Fibroblast of peridontal ligament (primary cell): ENCODE results near the gene AMMECR1.
A peak's percentile ranks its signal among the peaks of the same experiment; 100 is the strongest.
"Not testable (repeated sequence)": the region's sequence is repeated elsewhere in the genome, so short reads cannot be mapped to it uniquely, and the experiment has no call there.

Experiments
- DNase-seq: peaks from one replicate; pipeline ENCODE4 v3.0.0-alpha.2; 2010; ENCODE audit errors: extremely low read depth

Gene AMMECR1

GRCh38 chrX:110171442-110171841, 146.4 kb downstream of the AMMECR1 start:
- no peak for DNase-seq

DNA sequence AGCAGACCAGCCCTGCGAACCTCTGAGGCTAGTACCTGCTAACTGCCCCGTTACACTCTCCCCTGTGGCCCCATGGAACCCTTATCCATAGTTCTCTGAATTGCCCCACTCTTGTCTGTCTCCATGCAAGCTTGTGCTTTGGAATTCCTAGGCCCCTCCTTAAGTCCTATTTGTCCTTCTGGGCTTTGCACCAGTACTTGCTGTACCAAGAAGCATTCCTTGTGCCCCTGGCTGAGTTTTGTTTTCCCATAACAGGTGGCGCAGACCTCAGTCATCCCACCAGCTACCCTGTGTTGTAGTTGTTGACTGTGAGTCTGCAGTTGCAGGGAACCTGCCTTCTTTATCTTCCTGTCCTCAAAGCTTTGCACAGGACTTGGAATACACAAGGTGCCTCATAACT, 147.9 kb downstream of the AMMECR1 start:
- DNase-seq, result no peak

GRCh38 chrX:110168585-110168984, 149.3 kb downstream of the AMMECR1 start:
- DNase-seq, result peak; percentile 44

- DNase-seq, result no peak
Observed at GRCh38 chrX:110167952-110168451, 149.9 kb downstream of the AMMECR1 start.

GRCh38 chrX:110163488-110163887, 154.4 kb downstream of the AMMECR1 start:
- no peak for DNase-seq

- DNase-seq, result no peak
Observed at GRCh38 chrX:110162867-110163266, 155.0 kb downstream of the AMMECR1 start.

DNA sequence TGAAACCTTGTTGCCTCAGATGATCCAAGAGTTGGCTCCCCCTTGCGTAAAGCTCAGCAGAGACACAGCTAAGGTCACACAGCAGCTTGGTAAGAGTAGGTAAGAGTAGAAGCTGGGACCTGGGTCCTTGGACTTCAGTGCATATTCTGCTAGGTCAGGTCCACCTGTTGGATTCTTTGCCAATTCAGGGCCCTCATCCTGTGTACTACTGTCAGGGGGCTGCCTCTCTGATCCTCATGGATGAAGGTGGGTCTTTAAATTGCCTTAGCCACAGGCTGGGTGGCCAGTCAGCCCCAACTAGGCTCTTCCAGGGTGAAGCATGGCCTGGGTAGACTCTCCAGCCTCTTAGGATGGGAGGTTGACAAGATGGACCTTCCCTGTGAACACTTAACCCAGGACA, 155.8 kb downstream of the AMMECR1 start:
- DNase-seq, result no peak

DNA sequence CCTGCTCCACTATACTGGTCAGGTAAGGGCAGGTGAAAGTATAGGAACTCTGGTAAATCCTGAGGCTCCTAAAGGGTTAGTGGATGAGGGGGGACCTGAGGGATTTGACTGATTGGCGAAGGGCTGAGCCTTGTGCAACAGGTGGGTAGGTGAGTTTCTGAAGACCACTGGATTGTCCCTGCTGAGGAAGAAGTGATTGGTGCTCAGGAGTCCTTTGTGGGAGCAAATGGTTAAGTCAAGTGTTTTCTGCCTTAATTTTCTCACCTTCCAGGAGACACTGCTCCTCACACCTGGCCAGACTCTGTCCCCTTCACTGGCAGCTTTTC, 156.6 kb downstream of the AMMECR1 start:
- no peak for DNase-seq

- DNase-seq, result no peak
Observed at GRCh38 chrX:110159865-110160264, 158.0 kb downstream of the AMMECR1 start.

DNA sequence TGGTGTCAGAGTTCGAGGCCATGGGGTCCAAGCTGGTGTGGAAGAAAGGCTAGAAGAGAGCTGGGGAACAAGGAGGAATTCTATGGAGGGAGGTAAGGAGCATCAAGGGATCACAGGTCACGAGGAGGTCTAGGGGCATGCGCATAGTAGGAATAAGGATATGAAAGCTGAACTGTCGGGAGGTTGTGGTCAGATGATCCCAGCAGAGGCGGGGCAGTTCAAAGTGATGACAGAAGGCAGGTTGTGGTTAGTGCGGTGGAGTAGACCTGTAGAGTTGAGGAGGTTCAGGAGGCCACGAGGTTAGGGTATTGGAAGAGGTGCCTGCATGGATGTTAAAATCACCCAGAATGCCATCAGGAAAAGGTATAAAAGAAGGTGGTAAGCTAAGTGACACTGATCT, 158.7 kb downstream of the AMMECR1 start:
- no peak for DNase-seq

DNA sequence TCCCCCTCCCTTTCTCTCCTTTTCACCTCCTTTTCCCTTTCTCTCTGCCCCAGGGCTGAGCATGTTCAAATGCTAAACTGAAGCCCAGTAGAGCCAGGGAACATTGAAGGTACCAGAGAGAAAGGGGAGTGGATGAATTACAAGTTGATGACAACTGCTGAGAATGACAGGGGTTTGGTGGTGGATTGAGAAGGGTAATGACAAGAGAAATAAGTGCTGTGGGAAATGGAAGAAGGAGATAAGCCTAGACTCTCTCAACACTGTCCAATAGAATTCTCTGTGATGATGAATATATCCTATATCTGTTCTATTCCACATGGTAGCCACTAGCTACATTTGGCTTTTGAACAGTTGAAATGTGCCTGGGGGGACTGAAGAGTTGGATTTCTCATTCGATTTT, 160.4 kb downstream of the AMMECR1 start:
- DNase-seq, result no peak

GRCh38 chrX:110156167-110156754, 161.6 kb downstream of the AMMECR1 start:
- peak; percentile 29 for DNase-seq

GRCh38 chrX:110155759-110156158, 162.1 kb downstream of the AMMECR1 start:
- DNase-seq, result no peak

DNA sequence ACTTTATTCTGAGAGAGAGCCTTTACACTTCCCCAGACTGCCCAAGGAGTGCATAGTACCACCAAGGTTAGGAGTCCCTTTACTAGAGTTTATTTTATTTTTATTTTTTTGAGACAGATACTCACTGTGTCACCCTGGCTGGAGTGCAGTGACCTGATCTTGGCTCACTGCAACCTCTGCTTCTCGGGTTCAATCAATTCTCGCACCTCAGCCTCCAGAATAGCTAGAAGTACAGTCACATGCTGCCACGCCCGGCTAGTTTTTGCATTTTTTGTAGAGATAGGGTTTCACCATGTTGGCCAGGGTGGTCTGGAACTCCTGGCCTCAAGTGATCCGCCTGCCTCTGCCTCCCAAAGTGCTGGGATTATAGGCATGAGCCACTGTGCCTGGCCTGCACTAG, 163.6 kb downstream of the AMMECR1 start:
- DNase-seq, result not testable (repeated sequence)

- no peak for DNase-seq
Observed at GRCh38 chrX:110153896-110154295, 164.0 kb downstream of the AMMECR1 start.

DNA sequence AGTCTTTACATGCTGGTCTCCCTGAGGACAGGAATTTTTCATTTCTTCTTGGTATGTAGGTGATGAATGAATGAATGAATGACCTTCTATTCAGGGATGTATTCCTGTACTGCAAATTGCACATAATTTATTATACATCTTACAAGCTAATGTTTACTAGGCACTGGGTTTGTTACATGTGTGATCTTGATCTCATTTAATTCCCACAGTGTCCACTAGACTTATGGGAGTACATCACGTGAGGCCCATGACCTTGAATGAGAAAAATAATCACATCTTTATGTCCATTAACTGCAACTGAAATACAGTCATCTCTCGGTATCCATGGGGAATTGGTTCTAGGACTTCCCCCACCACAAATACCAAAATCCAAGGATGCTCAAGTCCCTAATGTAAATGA, 164.6 kb downstream of the AMMECR1 start:
- no peak for DNase-seq

DNA sequence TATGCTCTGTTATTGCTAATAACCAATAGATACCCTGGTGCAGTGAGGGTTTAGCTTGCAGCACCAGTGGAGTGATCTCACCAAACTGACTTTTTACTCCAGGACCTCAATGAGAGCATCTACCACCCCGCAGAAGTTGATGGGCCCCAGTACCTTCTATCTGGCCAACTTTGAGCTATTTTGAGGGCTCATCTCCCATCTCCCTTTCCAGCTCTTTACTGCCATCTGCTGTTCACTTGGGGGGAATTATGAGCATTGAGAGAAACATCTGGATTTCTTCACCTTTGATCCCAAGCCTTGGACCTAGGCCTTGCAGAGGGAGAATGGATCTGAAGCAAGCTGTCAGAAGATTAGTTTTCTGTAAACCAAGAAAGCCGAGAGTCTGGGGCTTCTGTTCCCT, 171.4 kb downstream of the AMMECR1 start:
- peak; percentile 68 for DNase-seq

DNA sequence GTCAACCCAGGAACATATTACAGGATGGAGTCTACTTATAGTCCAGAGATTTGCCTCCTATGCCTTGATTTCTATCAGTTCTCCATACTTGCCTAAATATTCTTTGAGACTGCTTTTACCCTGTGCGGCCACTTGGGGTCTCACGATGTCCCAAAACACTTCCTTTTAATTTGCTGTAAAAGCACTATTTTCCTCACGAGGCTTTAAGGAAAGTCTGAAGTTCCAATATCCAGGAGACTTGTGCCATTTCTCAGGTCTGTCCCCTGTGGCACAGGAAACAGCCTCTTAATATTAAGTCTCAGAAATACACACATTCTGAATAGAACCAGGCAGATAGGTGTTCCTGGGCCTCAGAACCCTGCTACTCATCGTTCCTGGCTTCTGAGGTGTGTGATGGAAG, 172.0 kb downstream of the AMMECR1 start:
- DNase-seq, result peak; percentile 53

DNA sequence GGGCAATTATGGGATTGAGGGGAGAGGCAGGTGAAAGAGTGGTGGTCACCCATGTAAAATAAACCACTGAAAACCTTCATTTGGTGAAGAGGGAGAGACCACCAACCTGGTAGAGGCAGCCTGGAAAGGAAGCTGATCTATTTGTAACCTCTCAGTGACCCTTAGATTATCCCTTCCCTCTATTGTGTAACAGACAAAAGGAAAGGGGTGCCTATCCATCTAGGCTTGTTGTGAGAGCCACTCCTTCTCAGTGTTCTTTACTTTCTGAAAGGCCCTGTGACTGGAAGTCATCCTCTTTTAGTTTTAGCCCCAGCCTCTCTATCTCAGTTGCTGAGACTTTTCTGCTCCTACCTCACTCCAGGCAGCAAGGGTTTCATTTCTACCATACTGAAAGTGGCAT, 172.6 kb downstream of the AMMECR1 start:
- no peak for DNase-seq
